ENCODE data around the gene MEFV. TPM values are rescaled to one million over a fixed set of nuclear protein-coding genes. Genes with fewer than 3 reads are reported as not detected.

The MEFV gene
- total and polyA plus RNA-seq, 2 of the 13 experiments (the other 11 are each of a cell fraction or from before 2014, with no cell fraction given), result 0.22 TPM; not detected in 1

- Histone ChIP-seq H2AFZ (ENCODE audit: low read length) (no peak overlapping the region), H3K27ac (ENCODE audit: extremely low read length, insufficient read depth, low read length) (no peak overlapping the region), H3K4me1 (ENCODE audit: insufficient read depth, low read length) (peaks cover 27% of the 10 kb centered on the region), H3K4me2 (ENCODE audit: low read depth, low read length) (no peak overlapping the region), H4K20me1 (ENCODE audit: insufficient read depth, low read length) (no peaks in the 10 kb centered on the region), H3K9ac (ENCODE audit: insufficient read depth, low read depth, low read length) (no peak overlapping the region), H3K79me2 (ENCODE audit: insufficient read depth, low read length) (peaks cover 16% of the 10 kb centered on the region), H3K27me3 (ENCODE audit: control insufficient read depth in 1 of 2, insufficient read depth in 2 of 2, low read length in 2 of 2) (peaks cover 0 to 5% of the 10 kb centered on the region in 2 experiments; a peak in 1 of 5 replicates), H3K9me3 (ENCODE audit: low read length) (no peaks in the 10 kb centered on the region), H3K4me3 (replicated peaks in 1 of 3; ENCODE audit: insufficient read depth in 1 of 3, low read depth in 2 of 3, low read length in 3 of 3) (no peak overlapping the region), H3K36me3 (replicated peaks in 1 of 2; ENCODE audit: control insufficient read depth in 1 of 2, insufficient read depth in 2 of 2, low read length in 2 of 2) (peaks cover 6 to 22% of the 10 kb centered on the region in 2 experiments; a peak in 4 of 5 replicates)
- 81% methylated on average over 29 of the region's 29 CpGs for WGBS (ENCODE audit: low lambda C conversion rate)
- FAIRE-seq (no peak), DNase-seq (ENCODE audit: low spot score) (no peak), ATAC-seq (no peak)
- intact Hi-C loops (cut with micrococcal nuclease; ENCODE audit: unreplicated experiment) (no loop called here), in situ Hi-C loops (cut with HindIII; ENCODE audit: extremely low pct_ligation_motif_present, low pct_unique_long_range_greater_than_20kb) (no loop called here)
- ChIA-PET CTCF (ENCODE audit: low intra/inter-chr PET ratio, low total read pairs) (no interaction called here), POLR2A (interaction anchor here (1.8 to 2.3 kb wide), 2 partner anchors 27 to 28 kb away, joined by 11 to 13 read pairs; no protein-coding TSS in a partner anchor)
- TF ChIP-seq, protein P1, sequence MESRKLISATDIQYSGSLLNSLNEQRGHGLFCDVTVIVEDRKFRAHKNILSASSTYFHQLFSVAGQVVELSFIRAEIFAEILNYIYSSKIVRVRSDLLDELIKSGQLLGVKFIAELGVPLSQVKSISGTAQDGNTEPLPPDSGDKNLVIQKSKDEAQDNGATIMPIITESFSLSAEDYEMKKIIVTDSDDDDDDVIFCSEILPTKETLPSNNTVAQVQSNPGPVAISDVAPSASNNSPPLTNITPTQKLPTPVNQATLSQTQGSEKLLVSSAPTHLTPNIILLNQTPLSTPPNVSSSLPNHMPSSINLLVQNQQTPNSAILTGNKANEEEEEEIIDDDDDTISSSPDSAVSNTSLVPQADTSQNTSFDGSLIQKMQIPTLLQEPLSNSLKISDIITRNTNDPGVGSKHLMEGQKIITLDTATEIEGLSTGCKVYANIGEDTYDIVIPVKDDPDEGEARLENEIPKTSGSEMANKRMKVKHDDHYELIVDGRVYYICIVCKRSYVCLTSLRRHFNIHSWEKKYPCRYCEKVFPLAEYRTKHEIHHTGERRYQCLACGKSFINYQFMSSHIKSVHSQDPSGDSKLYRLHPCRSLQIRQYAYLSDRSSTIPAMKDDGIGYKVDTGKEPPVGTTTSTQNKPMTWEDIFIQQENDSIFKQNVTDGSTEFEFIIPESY (CRISPR knock-in tag; IDR thresholded peaks at IDR 0.05), result peak; percentile 44; the same call in 1 of the 2 replicates
- TF ChIP-seq PCBP1 (IDR thresholded peaks at IDR 0.05; ENCODE audit: borderline replicate concordance, low read depth, low read length), result no peak
- peak; percentile 11 for TF ChIP-seq HNRNPK (IDR thresholded peaks at IDR 0.05; ENCODE audit: low read depth, low read length, poor library complexity, severe bottlenecking)
- BruUV-seq (replicated peaks), result no TSS peak
Measured at GRCh38 chr16:3235856-3236669, 20.4 kb downstream of the MEFV start.
